Choroid plexus epithelial cell (primary cell): ENCODE measurements around the gene EHD2.
"Not testable (repeated sequence)": the region's sequence is repeated elsewhere in the genome, so short reads cannot be mapped to it uniquely, and the experiment has no call there.

Experiments used
- DNase-seq: peaks from one replicate; pipeline ENCODE4 v3.0.0-alpha.2; 2010; ENCODE audit warnings: low read depth
- H3K4me3 ChIP-seq: 2 replicates; pipeline ENCODE4 v1.5.1; 2011; ENCODE audit warnings: low read depth, mild to moderate bottlenecking, control low read depth, low read length, moderate library complexity
- CTCF ChIP-seq: conservative IDR thresholded peaks from 2 replicates; pipeline ENCODE4 v1.5.1; 2011; ENCODE audit warnings: low read depth, mild to moderate bottlenecking, control low read depth, inconsistent platforms, low read length, moderate library complexity

The EHD2 gene, protein sequence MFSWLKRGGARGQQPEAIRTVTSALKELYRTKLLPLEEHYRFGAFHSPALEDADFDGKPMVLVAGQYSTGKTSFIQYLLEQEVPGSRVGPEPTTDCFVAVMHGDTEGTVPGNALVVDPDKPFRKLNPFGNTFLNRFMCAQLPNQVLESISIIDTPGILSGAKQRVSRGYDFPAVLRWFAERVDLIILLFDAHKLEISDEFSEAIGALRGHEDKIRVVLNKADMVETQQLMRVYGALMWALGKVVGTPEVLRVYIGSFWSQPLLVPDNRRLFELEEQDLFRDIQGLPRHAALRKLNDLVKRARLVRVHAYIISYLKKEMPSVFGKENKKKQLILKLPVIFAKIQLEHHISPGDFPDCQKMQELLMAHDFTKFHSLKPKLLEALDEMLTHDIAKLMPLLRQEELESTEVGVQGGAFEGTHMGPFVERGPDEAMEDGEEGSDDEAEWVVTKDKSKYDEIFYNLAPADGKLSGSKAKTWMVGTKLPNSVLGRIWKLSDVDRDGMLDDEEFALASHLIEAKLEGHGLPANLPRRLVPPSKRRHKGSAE

DNA sequence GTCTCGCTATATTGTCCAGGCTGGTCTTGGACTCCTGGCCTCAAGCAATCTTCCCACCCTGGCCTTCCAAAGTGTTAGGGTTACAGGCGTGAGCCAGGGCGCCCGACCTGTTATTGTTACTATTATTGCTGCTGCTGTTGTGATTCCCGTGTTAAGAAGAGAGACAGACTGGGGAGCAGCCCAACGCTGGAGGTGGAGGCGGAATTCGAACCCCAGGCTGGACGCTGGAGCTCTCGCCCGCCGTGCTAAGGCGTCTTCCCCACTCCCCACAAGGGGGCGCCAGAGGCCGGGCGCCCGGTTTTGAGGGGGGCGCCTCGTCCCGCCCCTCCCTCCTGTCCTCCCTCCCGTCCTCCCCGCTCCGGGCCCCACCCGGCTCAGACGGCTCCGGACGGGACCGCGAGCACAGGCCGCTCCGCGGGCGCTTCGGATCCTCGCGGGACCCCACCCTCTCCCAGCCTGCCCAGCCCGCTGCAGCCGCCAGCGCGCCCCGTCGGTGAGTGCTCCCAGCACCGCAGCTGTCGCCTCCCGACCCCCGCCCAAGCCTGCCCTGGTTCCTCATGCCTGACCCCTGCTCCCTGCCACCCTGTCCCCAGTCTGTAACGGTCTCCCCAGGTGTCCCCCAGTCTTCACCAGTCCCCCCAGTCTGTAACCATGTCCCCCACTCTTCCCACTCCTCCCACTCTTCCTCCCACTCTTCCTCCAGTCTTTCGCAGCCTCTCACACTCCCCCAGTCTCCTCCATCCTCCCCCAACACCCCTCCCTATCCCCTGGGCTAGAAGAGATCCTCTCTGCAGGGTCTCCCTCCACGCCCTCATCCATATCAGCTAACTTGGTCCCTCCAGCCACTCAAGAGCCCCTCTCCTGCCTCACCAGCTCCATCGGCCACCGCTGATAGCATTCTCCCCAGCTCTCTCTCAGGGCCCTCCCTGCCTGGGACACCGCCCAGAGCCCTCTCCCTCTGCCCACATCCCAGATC is at the start of gene EHD2:
EHD2 (plus strand) TSS at position 377 of the 976 bp plus-strand sequence. CDS start 3,191 bp downstream, outside the sequence.
- H3K4me3 ChIP-seq: peak within 1 kb of the TSS; percentile 75
- peak; percentile 85 for TF ChIP-seq CTCF
- DNase-seq: peak; percentile 81

DNA sequence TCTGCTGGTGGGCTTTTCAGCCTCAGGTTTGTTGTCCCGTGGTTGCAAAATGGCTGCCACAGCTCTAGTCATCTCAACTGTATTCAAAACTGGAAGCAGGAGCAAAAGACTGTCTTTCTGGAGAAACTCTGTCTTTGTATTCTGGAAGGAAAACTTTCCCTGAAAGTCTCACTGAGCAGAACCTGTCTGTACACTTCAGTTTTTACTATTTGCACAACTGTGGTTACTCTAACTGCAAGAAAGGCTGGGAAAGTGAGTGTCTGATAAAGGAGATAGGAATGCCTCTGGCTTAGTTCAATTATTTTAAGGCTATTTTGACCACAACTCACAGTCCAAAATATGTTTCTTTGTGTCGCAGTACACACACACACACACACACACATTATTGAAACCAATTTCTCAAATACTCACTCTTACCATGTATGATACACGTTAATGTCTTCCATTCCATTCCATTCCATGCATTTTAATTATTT is 49.7 kb upstream of the EHD2 start:
- DNase-seq: peak; percentile 95
- no peak for TF ChIP-seq CTCF
- H3K4me3 ChIP-seq: no peak overlapping the region

GRCh38 chr19:47663911-47664771 is 49.1 kb upstream of the EHD2 start:
- peak overlapping the region; percentile 16 for H3K4me3 ChIP-seq
- peak; percentile 100 for DNase-seq
- no peak for TF ChIP-seq CTCF

GRCh38 chr19:47668556-47668955 is 44.7 kb upstream of the EHD2 start:
- H3K4me3 ChIP-seq, DNase-seq: not testable (repeated sequence)

DNA sequence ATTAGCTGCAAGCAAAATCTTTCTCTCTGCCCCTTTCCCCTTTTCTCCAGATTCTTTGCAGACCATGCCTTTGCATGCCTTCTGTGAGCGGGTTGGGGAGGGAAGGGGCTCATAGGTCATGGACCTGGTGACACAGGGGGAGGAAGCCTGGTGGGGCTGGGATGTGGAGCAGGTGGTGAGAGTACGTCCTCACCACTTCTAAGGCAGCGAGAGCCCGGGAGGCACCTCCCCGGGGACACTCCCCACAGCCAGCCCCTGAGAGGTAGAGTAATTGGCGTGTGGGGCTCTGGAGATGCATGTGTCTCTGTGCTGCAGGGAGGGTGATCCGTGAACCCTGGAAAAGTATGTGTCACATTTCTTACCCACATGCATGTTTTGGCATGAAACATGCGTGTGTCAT is 42.5 kb upstream of the EHD2 start:
- no peak for TF ChIP-seq CTCF
- DNase-seq: no peak
- no peak overlapping the region for H3K4me3 ChIP-seq

GRCh38 chr19:47671499-47671898 is 41.7 kb upstream of the EHD2 start:
- DNase-seq: no peak
- H3K4me3 ChIP-seq: no peak overlapping the region
- no peak for TF ChIP-seq CTCF
